IPS DF 6.9 (cell line): Measurements from ENCODE around the gene AKT3.
A peak's percentile ranks its signal among the peaks of the same experiment; 100 is the strongest.
"Not testable (repeated sequence)": the region's sequence is repeated elsewhere in the genome, so short reads cannot be mapped to it uniquely, and the experiment has no call there.

Source experiments
- DNase-seq: peaks from one replicate; pipeline ENCODE4 v3.0.0-alpha.2; 2013; ENCODE audit warnings: low read depth, low spot score
- H3K27ac ChIP-seq: one replicate; pipeline ENCODE4 v1.5.1; 2013; ENCODE audit warnings: low read length, control low read depth
- H3K27me3 ChIP-seq: 2 replicates; pipeline ENCODE4 v1.6.1; 2013; ENCODE audit warnings: mild to moderate bottlenecking, low read length; ENCODE audit not compliant: control insufficient read depth, insufficient read depth
- H3K36me3 ChIP-seq: 2 replicates; pipeline ENCODE4 v1.6.1; 2013; ENCODE audit warnings: low read length; ENCODE audit not compliant: control insufficient read depth, insufficient read depth
- H3K4me1 ChIP-seq: 2 replicates; pipeline ENCODE4 v1.6.1; 2013; ENCODE audit warnings: low read length; ENCODE audit not compliant: control insufficient read depth, insufficient read depth
- H3K4me3 ChIP-seq: 2 replicates; pipeline ENCODE4 v1.5.1; 2013; ENCODE audit warnings: mild to moderate bottlenecking, low read length
- H3K9me3 ChIP-seq: 2 replicates; pipeline ENCODE4 v1.6.1; 2013; ENCODE audit warnings: low read length, inconsistent platforms; ENCODE audit not compliant: control insufficient read depth, insufficient read depth
- WGBS: extraction: QIAGEN DNeasy Blood & Tissue Kit; methylation state at CpG from one replicate; pipeline ENCODE4 v1.1.7; 2013; ENCODE audit warnings: mixed read lengths, missing lambda C conversion rate; ENCODE audit not compliant: insufficient read length, insufficient coverage; 5-methylcytosine and 5-hydroxymethylcytosine counted together

Gene AKT3

DNA sequence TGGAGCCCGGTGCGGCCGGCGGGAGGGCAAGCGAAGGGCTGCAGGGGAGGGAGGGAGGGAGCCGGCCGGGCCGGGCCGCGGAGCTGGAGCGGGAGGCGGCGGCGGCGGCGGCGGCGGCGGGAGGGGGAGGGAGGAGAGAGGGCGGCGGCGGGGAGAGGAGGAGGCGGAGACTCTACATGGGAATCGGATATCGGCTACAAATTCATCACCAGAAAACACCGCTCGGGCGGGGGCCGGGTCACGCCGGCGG lies at the start of gene AKT3:
AKT3 (minus strand) TSS at position 42 of the 250 bp plus-strand sequence. CDS start 7,073 bp downstream, outside the sequence.
- no CpG with 5 or more reads among the region's 32 CpGs for WGBS
- DNase-seq: no peak
- Histone ChIP-seq H3K27ac (no peak within 1 kb of the TSS), H3K36me3 (no peaks in the 10 kb centered on the region), H3K9me3 (no peaks in the 10 kb centered on the region), H3K4me3 (peak within 1 kb of the TSS; percentile 97), H3K4me1 (no peaks in the 10 kb centered on the region), H3K27me3 (no peaks in the 10 kb centered on the region)

DNA sequence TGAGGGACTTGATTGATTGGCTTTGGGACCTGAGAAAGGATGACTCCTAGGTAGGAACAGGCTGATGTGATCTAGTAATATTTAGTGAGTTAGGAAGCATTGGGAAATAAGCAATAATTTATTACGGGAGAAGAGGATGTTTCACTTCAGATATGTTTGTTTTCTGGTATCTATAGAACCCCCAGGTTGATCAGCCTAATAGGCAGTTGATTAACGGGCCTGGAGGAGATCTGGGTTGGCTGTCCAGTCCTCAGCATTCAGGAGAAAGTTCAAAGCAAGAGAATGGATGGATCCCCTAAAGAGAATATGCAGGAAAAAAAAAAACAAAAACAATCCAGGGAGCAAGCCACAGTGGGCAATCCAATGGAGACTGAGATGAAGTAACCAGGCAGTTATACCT lies 48.2 kb upstream of the AKT3 start:
- no peak for DNase-seq
- Histone ChIP-seq H3K4me1 (no peaks in the 10 kb centered on the region), H3K27ac (no peak overlapping the region), H3K4me3 (no peak overlapping the region), H3K36me3 (no peaks in the 10 kb centered on the region), H3K9me3 (no peaks in the 10 kb centered on the region), H3K27me3 (no peaks in the 10 kb centered on the region)
- WGBS: 100% methylated on average over 1 of the region's 2 CpGs

DNA sequence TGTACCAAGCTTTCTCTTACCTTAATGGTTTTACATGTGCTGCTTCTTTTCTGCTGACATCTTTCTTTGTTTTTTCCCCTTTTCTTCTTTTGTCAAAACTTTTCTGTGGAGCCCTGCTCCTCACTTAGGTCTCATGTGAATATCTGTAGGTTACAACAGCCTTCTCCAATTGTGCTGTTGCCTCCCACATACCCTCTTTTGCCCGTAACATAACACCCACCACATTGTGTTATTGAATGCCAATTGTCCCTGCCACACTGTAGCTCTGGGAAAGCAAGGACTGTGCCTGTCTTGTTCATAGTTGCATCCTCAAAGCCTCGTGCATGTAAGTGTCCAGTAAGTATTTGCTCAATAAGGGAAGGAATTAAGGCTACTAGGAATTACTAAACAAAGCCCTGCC lies 46.3 kb upstream of the AKT3 start:
- no peaks in the 10 kb centered on the region for H3K9me3 ChIP-seq
- no peaks in the 10 kb centered on the region for H3K27me3 ChIP-seq
- H3K36me3 ChIP-seq: no peaks in the 10 kb centered on the region
- DNase-seq: no peak
- no CpG with 5 or more reads among the region's 2 CpGs for WGBS
- H3K27ac ChIP-seq: no peak overlapping the region
- no peaks in the 10 kb centered on the region for H3K4me1 ChIP-seq
- no peak overlapping the region for H3K4me3 ChIP-seq

DNA sequence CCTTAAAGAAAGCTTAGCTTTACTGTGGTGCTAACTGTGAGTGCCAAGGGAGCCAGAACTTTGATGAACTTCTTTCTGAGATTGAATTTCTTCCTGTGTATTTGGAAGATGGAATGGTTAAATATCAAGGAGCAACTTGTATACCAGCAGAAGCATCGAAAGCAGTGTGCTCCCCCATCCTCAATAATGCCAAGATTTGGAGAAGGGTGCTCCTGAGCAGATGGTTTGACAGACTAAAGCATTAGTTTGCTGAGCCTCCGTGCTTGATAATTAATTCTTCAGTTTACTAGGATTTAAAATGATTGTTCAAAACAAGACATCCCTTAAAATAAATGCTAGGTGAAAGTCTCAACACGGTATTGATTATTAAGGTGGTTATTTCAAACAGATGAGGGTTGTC lies 42.4 kb upstream of the AKT3 start:
- Histone ChIP-seq H3K27ac (no peak overlapping the region), H3K4me3 (no peak overlapping the region), H3K27me3 (no peaks in the 10 kb centered on the region), H3K4me1 (no peaks in the 10 kb centered on the region), H3K9me3 (no peaks in the 10 kb centered on the region), H3K36me3 (no peaks in the 10 kb centered on the region)
- no peak for DNase-seq
- no CpG with 5 or more reads among the region's 3 CpGs for WGBS

DNA sequence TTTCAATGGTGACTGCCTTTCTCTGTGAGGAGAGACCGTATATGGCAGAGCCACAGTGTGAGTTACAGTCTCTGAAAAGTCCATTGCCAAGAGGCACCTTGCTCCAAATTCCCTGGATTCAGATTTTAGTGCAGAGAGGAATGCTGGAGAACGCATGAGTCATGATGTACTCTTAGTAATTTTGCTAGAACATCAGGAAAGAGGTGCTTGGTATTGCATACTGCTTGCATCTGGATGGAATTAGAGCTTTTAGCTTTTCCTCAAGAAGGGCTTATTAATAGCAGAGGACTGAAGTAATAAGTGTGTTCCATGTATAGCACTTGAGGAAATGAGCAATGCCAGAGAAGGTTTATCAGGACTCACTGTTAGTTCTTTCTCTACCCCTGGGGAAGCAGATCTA lies 40.5 kb upstream of the AKT3 start:
- Histone ChIP-seq H3K4me3 (no peak overlapping the region), H3K27me3 (no peaks in the 10 kb centered on the region), H3K27ac (no peak overlapping the region), H3K36me3 (no peaks in the 10 kb centered on the region), H3K4me1 (no peaks in the 10 kb centered on the region), H3K9me3 (no peaks in the 10 kb centered on the region)
- no CpG with 5 or more reads among the region's 2 CpGs for WGBS
- no peak for DNase-seq

DNA sequence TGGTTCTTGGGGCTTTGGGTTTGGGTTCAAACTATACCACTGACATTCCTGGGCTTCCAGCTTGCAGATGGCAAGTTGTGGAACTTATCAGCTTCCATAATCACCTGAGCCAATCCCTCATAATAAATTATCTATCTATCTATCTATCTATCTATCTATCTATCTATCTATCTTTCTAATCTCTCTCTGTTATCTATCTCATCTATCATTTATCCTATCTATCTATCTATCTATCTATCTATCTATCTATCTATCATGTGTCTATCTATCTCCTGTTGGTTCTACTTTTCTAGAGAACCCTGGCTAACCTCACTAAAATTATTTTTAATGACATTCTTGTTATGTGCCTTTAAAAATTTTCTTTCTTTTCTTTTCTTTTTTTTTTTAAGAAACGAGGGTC lies 35.8 kb upstream of the AKT3 start:
- Histone ChIP-seq H3K9me3 (no peaks in the 10 kb centered on the region), H3K27me3 (no peaks in the 10 kb centered on the region), H3K27ac (no peak overlapping the region), H3K4me1 (no peaks in the 10 kb centered on the region), H3K4me3 (no peak overlapping the region), H3K36me3 (no peaks in the 10 kb centered on the region)
- no CpG with 5 or more reads among the region's 1 CpG for WGBS
- no peak for DNase-seq

DNA sequence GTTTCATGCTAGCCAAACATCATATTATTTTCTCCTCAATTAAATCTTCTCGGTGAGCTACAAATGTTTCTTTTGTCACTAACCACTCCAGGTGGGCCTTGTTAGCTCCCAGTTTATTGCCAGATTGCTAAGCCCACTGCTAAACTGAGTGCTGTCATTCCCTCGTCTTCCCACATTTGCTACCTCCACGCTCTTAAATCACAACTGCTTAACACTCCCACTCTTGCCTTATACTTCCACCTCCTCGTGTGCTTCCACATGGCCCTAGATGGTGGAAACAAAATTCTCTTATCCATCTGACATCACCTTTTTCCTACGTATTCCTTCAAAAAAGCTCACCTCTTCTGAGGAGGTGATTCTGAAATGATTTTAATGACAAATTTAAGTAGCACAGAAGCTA lies 34.6 kb upstream of the AKT3 start:
- Histone ChIP-seq H3K9me3 (no peaks in the 10 kb centered on the region), H3K36me3 (no peaks in the 10 kb centered on the region), H3K27me3 (no peaks in the 10 kb centered on the region), H3K4me1 (no peaks in the 10 kb centered on the region), H3K27ac (no peak overlapping the region), H3K4me3 (no peak overlapping the region)
- DNase-seq: no peak
- WGBS: no CpG with 5 or more reads among the region's 5 CpGs

DNA sequence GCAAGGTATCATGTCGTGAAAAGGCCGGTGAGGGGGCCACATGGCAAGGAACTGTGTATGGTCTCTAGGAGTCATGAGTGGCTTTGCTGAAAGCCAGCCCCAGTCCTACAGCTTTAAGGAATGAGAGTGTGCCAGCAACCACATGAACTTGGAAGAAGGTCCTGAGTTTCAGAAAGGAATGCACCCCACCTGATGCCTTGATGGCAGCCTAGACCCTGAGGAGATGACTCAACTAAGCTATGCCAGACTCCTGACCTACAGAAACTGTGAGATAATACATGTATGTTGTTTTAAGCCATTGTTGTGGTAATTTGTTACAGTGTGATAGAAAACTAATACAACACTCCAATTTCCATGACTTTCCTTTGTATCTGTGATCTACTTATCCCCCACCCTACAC lies 33.5 kb upstream of the AKT3 start:
- no peak for DNase-seq
- no peaks in the 10 kb centered on the region for H3K36me3 ChIP-seq
- no CpG with 5 or more reads among the region's 2 CpGs for WGBS
- no peaks in the 10 kb centered on the region for H3K27me3 ChIP-seq
- H3K4me3 ChIP-seq: no peak overlapping the region
- H3K4me1 ChIP-seq: no peaks in the 10 kb centered on the region
- no peaks in the 10 kb centered on the region for H3K9me3 ChIP-seq
- no peak overlapping the region for H3K27ac ChIP-seq

DNA sequence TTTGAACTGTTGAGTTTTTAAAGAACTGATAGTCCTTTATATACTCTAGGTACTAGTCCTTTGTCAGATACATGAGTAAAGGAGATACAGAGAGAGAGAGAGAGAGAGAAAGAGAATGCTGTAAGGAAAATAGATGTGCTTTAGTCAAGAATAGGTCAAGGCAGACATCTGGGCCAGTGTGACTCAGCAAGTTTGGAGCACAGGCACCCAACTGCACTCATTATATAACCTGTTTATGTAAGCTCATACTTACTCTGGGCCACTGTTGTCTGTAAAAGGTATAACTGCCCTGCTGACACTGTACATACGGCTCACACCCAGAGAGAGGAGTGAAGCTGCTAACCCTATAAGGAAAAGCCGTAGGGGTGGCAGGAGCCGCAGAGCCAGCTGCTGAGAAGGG lies 32.2 kb upstream of the AKT3 start:
- WGBS: no CpG with 5 or more reads among the region's 3 CpGs
- DNase-seq: no peak
- Histone ChIP-seq H3K27ac (no peak overlapping the region), H3K9me3 (no peaks in the 10 kb centered on the region), H3K36me3 (no peaks in the 10 kb centered on the region), H3K27me3 (no peaks in the 10 kb centered on the region), H3K4me1 (no peaks in the 10 kb centered on the region), H3K4me3 (no peak overlapping the region)

DNA sequence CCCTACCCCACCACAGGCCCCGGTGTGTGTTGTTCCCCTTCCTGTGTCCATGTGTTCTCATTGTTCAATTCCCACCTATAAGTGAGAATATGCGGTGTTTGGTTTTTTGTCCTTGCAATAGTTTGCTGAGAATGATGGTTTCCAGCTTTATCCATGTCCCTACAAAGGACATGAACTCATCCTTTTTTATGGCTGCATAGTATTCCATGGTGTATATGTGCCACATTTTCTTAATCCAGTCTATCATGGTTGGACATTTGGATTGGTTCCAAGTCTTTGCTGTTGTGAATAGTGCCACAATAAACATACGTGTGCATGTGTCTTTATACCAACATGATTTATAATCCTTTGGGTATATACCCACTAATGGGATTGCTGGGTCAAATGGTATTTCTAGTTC lies 27.0 kb upstream of the AKT3 start:
- H3K27me3 ChIP-seq, H3K4me1 ChIP-seq, H3K9me3 ChIP-seq, H3K27ac ChIP-seq, H3K4me3 ChIP-seq, H3K36me3 ChIP-seq, DNase-seq: not testable (repeated sequence)
- no CpG with 5 or more reads among the region's 3 CpGs for WGBS

DNA sequence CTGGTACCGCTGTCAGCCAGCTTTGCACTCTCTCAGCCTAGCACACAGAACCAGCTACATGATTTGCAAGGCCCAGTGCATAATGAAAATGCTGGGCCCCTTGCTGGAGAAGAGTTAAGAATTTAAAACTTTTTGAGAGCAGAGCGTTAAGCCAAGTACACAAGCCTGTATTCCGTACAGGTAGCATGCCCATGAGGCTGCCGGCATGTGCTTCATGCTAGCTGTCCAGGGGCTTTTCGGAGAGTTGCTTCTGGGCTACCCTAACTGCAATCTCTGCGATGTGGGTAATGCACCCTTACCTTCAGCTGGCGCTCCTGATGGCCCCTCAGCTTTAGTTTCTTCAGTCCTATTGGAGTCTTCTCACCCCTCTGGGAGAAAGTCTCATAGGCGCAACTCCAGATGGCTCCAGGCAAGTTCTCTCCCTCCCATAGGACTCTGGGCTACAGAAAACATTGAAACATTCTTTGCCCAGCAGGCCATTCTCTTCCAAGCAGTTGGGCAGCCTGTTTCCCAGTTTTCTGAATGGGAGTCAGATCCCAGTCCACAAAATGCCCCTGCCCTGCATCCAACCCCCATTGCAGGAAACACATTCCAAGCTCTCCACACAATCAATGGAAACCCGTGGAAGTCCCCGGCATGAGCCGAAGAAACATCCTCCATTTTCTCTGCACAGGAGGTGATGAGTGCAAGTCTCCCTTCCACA lies 5.7 kb upstream of the AKT3 start:
- Histone ChIP-seq H3K4me1 (no peaks in the 10 kb centered on the region), H3K27ac (no peak overlapping the region), H3K4me3 (no peak overlapping the region), H3K9me3 (no peaks in the 10 kb centered on the region), H3K27me3 (no peaks in the 10 kb centered on the region), H3K36me3 (no peaks in the 10 kb centered on the region)
- WGBS: no CpG with 5 or more reads among the region's 11 CpGs
- DNase-seq: no peak
